PC-9 (cell line): ENCODE measurements around the gene EVX1. TPM values are rescaled to one million over a fixed set of nuclear protein-coding genes. Genes with fewer than 3 reads are reported as not detected.

ENCODE experiments used
- BruUV-seq: library from RNA; stranded (reverse); fragments of 400-500 nt; replicated peaks from 2 replicates; lab custom pipeline; 2021; lab: Mats Ljungman, UMichigan
- CTCF ChIA-PET: fragments of 300-600 bp; sonication (Branson Sonifier 250); formaldehyde crosslinking; loops from one replicate; lab custom pipeline; 2022; ENCODE audit warnings: antibody characterized with exemption; lab: Charles Lee
- POLR2A ChIA-PET: fragments of 300-600 bp; sonication (Branson Sonifier 250); formaldehyde crosslinking; loops from one replicate; lab custom pipeline; 2022; ENCODE audit warnings: antibody characterized with exemption; ENCODE audit not compliant: unreplicated experiment; lab: Charles Lee
- DNase-seq, 2 experiments: peaks; one replicate each; pipeline versions ENCODE4 v3.0.0 to v3.0.0-alpha.2; 2015 to 2022; ENCODE audit warnings: mixed read lengths in 1 of 2
- H2AFZ ChIP-seq: fragments of 200-600 bp; sonication (generic); 2 replicates; pipeline ENCODE4 v1.8.1; 2017; ENCODE audit warnings: antibody characterized with exemption
- H3F3A ChIP-seq: fragments of 200-600 bp; sonication (generic); 2 replicates; pipeline ENCODE4 v1.8.1; 2017; ENCODE audit warnings: antibody characterized with exemption, mild to moderate bottlenecking, low read depth; ENCODE audit not compliant: insufficient read depth
- H3K27ac ChIP-seq: fragments of 200-600 bp; sonication (generic); 2 replicates; pipeline ENCODE4 v1.6.1; 2016; ENCODE audit warnings: mixed run types
- H3K27me3 ChIP-seq: fragments of 200-600 bp; sonication (generic); 2 replicates; pipeline ENCODE4 v1.6.1; 2016; ENCODE audit warnings: low read depth, mixed run types; ENCODE audit not compliant: insufficient read depth
- H3K36me3 ChIP-seq: fragments of 200-600 bp; sonication (generic); 2 replicates; pipeline ENCODE4 v1.6.1; 2016; ENCODE audit warnings: low read depth, mixed run types
- H3K4me1 ChIP-seq: fragments of 200-600 bp; sonication (generic); replicated peaks from 2 replicates; pipeline ENCODE4 v1.6.1; 2016; ENCODE audit warnings: mixed run types; ENCODE audit not compliant: insufficient read depth
- H3K4me2 ChIP-seq: fragments of 200-600 bp; sonication (generic); 2 replicates; pipeline ENCODE4 v1.6.1; 2017; ENCODE audit warnings: mixed run types
- H3K4me3 ChIP-seq: fragments of 200-600 bp; sonication (generic); 2 replicates; pipeline ENCODE4 v1.6.1; 2016; ENCODE audit warnings: mixed run types
- H3K79me2 ChIP-seq: fragments of 200-600 bp; sonication (generic); 2 replicates; pipeline ENCODE4 v1.6.1; 2017; ENCODE audit warnings: low read depth, mixed run types
- H3K9me2 ChIP-seq: fragments of 200-600 bp; sonication (generic); 2 replicates; pipeline ENCODE4 v1.8.1; 2017; ENCODE audit warnings: mild to moderate bottlenecking; ENCODE audit not compliant: insufficient read depth
- H3K9me3 ChIP-seq: fragments of 200-600 bp; sonication (generic); 2 replicates; pipeline ENCODE4 v1.8.1; 2016; ENCODE audit warnings: low read depth; ENCODE audit not compliant: insufficient read depth
- H4K20me1 ChIP-seq: fragments of 200-600 bp; sonication (generic); 2 replicates; pipeline ENCODE4 v1.8.1; 2017; ENCODE audit not compliant: insufficient read depth
- EZH2 ChIP-seq: fragments of 200-600 bp; sonication (generic); IDR thresholded peaks from 2 replicates; pipeline ENCODE4 v1.8.0; 2017; ENCODE audit warnings: antibody characterized with exemption, low read depth
- intact Hi-C: fragments of 100-400 bp; cut with micrococcal nuclease; formaldehyde crosslinking; loops from one replicate; pipeline ENCODE4 v1.10.0; 2022; ENCODE audit not compliant: unreplicated experiment
- total RNA-seq: library from RNA; stranded (reverse); gene quantifications from 2 replicates; pipeline ENCODE4 v1.2.3, GENCODE V29; 2021
- TF ChIP-seq, protein P1 (sequence below): fragments of 200-600 bp; sonication (generic); conservative IDR thresholded peaks from 2 replicates; pipeline ENCODE4 v1.6.1; 2017; ENCODE audit warnings: mixed run types, antibody characterized with exemption, mild to moderate bottlenecking, moderate library complexity

EVX1 gene
- total RNA-seq, 1 experiment from 2014 or later, result not detected

GRCh38 chr7:27221201-27221797 lies 21.3 kb upstream of the EVX1 start:
- H3K4me1 ChIP-seq, result no peaks in the 10 kb centered on the region
- H3K4me3 ChIP-seq, result no peak overlapping the region
- no TSS peak for BruUV-seq
- H3K4me2 ChIP-seq, result no peak overlapping the region
- peak in 1 of 2 experiments; percentile 42 for DNase-seq
- no peak overlapping the region for H2AFZ ChIP-seq
- no peak overlapping the region for H3K27ac ChIP-seq
- H3F3A ChIP-seq, result no peaks in the 10 kb centered on the region
- no peaks in the 10 kb centered on the region for H3K79me2 ChIP-seq
- ChIA-PET POLR2A (interaction anchor here (0.6 kb wide), 1 partner anchor 587 kb away, joined by 5 read pairs; no protein-coding TSS in a partner anchor), CTCF (no interaction called here)
- TF ChIP-seq, protein P1, sequence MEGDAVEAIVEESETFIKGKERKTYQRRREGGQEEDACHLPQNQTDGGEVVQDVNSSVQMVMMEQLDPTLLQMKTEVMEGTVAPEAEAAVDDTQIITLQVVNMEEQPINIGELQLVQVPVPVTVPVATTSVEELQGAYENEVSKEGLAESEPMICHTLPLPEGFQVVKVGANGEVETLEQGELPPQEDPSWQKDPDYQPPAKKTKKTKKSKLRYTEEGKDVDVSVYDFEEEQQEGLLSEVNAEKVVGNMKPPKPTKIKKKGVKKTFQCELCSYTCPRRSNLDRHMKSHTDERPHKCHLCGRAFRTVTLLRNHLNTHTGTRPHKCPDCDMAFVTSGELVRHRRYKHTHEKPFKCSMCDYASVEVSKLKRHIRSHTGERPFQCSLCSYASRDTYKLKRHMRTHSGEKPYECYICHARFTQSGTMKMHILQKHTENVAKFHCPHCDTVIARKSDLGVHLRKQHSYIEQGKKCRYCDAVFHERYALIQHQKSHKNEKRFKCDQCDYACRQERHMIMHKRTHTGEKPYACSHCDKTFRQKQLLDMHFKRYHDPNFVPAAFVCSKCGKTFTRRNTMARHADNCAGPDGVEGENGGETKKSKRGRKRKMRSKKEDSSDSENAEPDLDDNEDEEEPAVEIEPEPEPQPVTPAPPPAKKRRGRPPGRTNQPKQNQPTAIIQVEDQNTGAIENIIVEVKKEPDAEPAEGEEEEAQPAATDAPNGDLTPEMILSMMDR, result no peak
- TF ChIP-seq EZH2, result no peak
- H3K27me3 ChIP-seq, result no peaks in the 10 kb centered on the region
- no peaks in the 10 kb centered on the region for H4K20me1 ChIP-seq
- intact Hi-C loops, result no loop called here
- no peaks in the 10 kb centered on the region for H3K9me2 ChIP-seq
- no peaks in the 10 kb centered on the region for H3K9me3 ChIP-seq
- no peaks in the 10 kb centered on the region for H3K36me3 ChIP-seq

GRCh38 chr7:27223941-27224575 lies 18.5 kb upstream of the EVX1 start:
- TF ChIP-seq, protein P1, result no peak
- no peak for TF ChIP-seq EZH2
- Histone ChIP-seq H3K4me2 (no peak overlapping the region), H3K36me3 (no peaks in the 10 kb centered on the region), H3K79me2 (no peaks in the 10 kb centered on the region), H3K9me2 (no peaks in the 10 kb centered on the region), H3K27me3 (no peaks in the 10 kb centered on the region), H3K27ac (no peak overlapping the region), H2AFZ (no peak overlapping the region), H4K20me1 (no peaks in the 10 kb centered on the region), H3F3A (no peaks in the 10 kb centered on the region), H3K9me3 (no peaks in the 10 kb centered on the region), H3K4me3 (no peak overlapping the region), H3K4me1 (no peaks in the 10 kb centered on the region)
- intact Hi-C loops, result no loop called here
- no peak for DNase-seq
- no TSS peak for BruUV-seq
- ChIA-PET POLR2A (no interaction called here), CTCF (interaction anchor here (0.8 kb wide), 1 partner anchor 16 kb away, joined by 3 read pairs; no protein-coding TSS in a partner anchor)

DNA sequence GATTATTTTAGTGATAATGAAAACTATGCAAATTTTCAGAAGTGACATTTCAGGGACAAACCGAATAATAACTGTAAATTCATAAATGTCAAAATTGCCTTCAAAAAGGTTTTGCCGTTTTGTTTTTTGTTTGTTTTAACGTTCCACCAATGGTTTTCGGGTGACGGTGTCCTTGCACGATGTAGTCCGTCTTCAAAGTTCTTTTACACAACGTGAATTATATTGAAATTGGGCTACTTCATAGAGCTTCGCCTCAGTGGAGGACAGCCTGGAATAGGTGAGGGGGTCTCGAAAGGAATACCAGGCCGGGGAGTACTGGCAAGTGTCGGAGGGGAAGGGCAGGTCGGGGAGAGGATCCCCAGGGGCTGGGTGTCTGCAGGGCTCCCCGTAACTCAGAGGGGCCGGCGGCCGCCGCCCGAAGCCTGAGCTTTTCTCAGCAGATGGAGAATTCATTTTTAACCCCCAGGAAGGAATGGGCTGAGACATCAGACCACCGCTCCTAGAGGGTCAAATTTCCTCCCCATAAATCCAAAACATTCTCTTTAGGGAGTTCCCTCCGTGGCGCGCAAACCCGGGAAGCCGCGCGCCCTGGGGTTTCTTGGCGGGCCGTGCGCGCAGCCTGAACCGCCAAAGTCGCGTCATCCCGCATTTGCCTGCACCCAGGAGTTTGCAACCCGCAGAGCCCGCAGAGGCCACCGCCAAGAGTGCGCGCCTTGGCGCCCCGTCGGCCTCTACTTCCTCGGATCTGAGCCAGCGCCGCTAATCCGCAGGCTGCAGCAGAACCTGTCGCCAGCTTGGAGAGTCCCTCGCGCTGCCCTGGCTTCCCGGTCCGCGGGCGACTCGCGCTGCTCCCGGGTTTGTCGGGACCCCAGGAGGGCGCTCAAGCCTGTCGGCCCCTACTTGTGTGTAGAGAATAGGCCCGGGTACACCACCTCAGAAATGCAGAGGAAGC lies 17.3 kb upstream of the EVX1 start:
- CTCF ChIA-PET, result interaction anchor here (0.8 kb wide), 1 partner anchor 17 kb away, joined by 3 read pairs; no protein-coding TSS in a partner anchor
- TF ChIP-seq, protein P1, result no peak
- no peak for TF ChIP-seq EZH2
- intact Hi-C loops, result no loop called here
- no TSS peak for BruUV-seq
- Histone ChIP-seq H4K20me1 (no peaks in the 10 kb centered on the region), H3K9me3 (no peaks in the 10 kb centered on the region), H3K36me3 (no peaks in the 10 kb centered on the region), H3K4me1 (no peaks in the 10 kb centered on the region), H3K4me2 (no peak overlapping the region), H2AFZ (no peak overlapping the region), H3K79me2 (no peaks in the 10 kb centered on the region), H3K27me3 (no peaks in the 10 kb centered on the region), H3K4me3 (no peak overlapping the region), H3K9me2 (no peaks in the 10 kb centered on the region), H3K27ac (no peak overlapping the region), H3F3A (no peaks in the 10 kb centered on the region)
- POLR2A ChIA-PET, result no interaction called here
- DNase-seq, result no peak
